NK-92 (cell line): ENCODE measurements around the gene AMPD3.
A peak's percentile ranks its signal among the peaks of the same experiment; 100 is the strongest.

Experiments
- DNase-seq: peaks from one replicate; lab custom pipeline; 2025; ENCODE audit not compliant: unreplicated experiment; lab: John Stamatoyannopoulos, UW

AMPD3 gene

DNA sequence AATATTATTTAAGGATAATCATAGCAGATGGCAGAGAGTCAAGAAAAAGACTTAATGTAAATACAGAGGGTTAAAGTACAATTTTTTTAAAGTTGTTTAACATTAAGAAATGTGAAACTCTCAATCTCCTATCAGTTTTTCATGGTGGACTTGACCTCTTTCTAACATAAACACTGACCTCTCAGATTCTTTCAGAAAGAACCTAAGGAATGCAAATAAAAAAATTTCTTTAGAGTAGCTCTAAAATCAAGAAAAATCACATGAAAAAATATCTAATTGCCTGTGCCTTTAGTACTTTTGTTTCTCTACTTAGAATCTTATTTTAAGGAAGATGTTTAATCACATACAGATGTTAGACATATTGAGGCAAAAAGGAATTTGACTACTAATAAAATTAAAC is 73.1 kb downstream of the AMPD3 start:
- DNase-seq, result no peak

DNA sequence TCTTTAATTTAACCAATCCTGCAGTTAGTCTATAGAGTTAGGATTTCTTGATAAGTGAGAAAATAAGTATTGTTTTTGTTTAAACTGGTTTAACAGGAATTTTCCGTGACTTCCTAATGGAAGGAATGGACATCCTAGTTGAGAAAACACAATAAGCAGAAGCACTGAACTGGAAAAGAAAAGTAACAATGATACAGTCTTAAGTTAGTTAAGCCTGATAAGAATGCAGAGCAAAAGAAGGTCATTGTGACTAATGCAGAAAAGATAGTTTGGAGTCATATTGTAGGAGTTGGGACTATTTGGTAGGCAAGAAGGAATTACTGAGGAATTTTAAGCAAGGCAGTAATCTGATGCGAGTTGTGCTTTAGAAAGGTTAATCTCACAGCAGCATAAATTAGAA is 74.2 kb downstream of the AMPD3 start:
- no peak for DNase-seq

DNA sequence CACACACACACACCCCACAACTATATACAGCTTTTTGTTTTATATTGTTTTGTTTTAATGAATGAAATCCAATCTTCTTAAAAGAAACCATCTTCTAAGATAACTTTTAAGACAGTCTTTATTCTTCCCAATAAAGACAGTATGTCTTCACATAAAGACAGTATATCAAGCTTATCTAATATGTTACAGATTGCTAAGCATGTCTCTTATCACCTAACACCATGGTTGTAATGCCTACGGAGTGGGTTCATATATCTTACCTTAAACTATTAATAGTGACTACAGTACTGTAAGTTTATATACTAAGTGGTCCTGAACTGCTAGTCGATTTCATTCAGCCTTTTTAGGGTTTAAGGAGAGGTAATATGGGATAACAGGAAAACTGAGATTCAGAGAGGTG is 77.5 kb downstream of the AMPD3 start:
- no peak for DNase-seq

DNA sequence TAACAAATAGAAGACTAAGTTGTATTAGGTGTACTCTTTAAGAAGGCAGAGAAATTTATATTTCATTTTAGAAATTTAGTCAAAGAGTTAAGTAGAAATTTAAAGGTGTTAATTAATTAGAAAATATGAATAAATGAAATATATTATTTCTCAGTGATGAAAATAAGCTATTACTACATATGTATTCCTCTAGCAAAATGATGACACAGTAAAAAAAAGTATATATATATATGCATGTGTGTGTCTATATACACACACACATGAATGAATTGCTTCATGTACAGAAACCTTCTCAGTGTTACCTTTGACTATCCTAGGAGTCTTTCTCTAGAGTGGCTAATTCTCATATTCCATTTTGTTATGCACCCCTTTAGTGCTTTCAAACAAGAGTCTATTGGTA is 78.3 kb downstream of the AMPD3 start:
- DNase-seq, result no peak

DNA sequence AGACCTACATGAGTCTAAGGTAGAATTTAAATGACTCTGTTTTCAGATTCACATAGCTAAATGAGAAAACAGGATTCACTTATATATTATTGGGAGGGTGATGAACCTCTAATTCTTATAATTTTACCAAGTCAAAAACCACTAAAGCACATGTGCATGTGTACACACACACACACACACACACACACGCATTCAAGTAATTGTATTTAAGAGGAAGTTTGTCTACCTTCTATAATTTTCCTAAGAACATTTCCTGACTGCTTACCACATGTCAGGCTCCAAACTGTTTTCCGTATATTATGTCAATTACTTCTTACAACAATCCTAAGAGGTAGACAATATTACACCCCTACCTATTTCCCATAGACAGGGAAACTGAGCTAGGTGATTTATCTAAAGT is 79.3 kb downstream of the AMPD3 start:
- DNase-seq, result no peak

DNA sequence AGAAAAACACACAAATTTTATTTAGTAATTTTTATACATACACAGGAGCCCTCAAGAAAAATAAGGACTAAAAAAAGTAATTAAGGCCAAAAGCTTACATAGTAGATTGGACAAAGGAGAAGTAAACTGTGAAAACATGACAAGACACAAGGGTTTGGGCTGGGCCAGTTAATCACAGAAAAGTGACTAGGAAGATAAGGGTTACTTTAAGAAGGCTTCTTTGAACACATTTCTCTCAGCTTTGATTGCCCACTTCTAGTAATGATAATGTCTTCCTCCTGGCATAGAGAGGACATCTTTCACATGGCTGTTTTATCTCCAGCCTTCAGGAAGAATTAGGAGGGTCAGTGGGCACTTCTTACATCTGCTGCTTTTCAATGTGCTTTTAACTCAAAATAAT is 82.5 kb downstream of the AMPD3 start:
- DNase-seq, result no peak

DNA sequence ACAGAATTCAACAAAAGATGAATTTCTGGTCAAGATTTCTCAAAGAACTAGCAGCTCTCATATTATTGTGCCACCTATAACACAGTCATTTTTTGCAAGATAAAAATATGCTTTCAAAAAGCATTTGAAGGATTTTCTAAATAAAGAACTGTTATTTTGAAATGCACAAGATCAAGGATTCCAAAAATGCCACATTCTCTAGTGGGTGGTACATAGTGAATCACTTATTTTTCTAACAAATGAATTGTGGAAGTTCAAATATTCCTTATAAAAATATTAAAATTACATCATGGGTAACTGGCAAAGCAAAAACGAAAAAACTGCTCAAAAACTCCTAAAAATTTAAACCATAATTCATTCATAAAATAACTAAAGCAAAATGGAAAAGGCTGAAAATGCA is 83.9 kb downstream of the AMPD3 start:
- no peak for DNase-seq

DNA sequence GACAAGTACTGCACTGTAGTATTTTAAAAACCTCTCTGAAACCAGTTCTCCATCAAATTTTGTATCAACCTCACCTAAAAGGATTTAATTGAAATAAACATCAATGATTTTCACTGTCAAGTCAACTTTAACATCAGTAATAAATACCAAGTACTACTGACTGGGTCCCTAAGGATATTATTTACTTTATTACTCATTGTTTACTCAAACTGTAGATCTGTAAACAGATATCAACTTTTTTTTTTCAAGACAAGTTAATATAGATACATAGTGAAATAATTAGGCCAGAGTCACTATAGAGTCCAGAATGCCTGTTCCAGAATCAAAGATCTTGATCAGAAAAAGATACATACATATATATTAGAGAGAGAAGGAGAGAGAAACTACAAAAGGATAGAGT is 84.3 kb downstream of the AMPD3 start:
- DNase-seq, result no peak

DNA sequence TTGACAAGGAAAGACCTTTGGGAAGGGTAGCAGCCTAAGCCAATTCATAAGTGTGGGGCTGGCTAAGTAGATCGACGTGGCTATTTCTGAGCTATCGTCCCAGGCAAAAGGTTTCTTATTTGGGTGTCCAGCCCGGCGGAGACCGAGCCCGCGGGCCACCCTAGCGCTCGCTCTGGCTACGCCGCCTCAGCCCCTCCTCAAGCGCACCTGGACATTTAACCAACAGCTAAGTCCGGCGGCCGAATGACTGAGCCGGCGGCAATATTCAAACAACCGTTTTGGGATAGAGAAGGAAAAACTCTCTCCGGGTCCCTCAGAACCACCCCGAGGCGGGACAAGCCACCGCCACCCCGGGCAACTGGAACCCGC is 85.5 kb downstream of the AMPD3 start:
- no peak for DNase-seq

DNA sequence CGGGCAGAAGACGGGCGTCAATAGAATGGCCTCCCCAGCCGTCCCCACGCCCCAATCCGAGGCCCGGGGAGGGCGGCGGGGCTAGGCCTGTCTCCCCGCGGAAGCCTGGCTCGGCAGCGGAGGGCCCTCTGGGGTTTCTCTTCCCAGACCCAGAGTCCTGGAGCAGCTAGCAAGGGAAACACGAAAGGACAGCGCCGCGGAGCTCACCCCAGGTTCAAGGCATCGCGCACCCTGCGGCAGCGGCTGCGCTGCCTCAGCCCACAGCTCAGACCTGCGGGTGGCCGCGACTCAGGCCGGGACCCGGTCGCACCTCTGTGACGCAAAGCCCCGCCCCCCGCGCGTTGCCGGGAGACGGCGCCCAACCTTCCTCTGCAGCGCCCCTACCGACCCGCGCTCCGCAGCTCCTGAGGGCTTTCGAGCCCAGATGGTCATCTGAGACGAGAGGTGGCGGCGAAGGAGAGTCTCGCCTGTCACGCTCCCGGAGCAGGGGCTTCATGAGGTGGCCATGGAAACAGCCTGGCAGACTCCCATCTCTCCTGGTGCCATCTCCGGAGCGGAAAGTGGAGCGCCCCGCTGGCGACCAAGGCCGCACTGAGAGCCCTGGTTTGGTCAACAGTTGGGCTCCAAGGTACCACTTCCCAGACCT is 86.0 kb downstream of the AMPD3 start, which contains the start of gene RNF141:
TSS of gene RNF141 (minus strand) at position 273 of the 646 bp plus-strand sequence. CDS start 7,029 bp downstream, outside the sequence.
- peak; percentile 70 for DNase-seq

DNA sequence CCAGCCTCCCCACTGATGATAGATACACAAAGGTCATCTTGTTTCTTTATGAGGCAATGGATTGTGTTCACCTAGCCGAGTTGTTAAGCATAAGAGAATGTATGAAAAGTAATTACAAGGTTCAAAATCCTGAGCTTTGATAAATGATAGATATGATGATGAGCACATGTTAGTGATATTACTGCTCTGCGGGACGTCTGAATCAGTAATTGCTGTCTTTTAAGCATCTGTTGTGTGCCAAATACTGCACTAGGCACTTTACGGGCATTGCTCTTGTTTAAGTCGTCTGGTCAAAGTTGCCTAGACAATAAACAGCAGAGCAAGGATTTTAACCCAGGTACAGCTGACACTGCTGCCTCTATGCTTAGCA is 86.5 kb downstream of the AMPD3 start:
- DNase-seq, result no peak

DNA sequence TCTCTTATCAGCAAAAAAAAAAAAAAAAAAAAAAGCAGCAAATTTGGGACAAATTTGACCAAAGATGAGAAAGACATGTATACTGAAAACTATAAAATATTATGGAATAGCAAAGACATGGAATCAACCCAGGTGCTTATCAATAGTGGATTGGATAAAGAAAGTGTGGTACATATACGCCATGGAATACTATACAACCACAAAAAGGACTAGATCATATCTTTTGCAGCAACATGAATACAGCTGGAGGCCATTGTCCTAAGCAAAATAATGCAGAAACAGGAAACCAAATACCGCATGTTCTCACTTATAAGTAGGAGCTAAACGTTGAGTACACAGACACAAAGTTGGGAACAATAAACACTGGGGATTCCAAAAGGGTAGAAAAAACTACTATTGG is 87.7 kb downstream of the AMPD3 start:
- no peak for DNase-seq

DNA sequence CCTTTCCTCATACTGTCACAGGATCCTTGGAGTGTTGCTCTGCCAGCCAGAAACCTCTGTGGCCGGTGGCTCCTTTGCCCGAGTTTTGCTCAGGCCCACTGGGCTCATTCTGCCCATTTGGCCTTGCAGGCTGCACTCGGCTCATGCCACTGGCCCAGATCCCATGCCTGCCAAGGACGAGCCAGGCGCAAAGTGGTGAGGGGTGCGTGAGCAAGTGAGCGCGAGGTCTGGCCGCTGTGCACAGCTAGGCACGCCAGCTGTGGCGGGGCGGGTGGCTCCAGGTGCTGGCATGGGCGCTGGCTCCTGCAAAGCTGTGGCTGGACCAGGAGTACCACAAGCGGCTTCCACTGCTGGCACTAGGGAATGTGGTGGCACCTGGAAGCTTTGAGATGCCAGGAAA is 88.7 kb downstream of the AMPD3 start:
- DNase-seq, result no peak

DNA sequence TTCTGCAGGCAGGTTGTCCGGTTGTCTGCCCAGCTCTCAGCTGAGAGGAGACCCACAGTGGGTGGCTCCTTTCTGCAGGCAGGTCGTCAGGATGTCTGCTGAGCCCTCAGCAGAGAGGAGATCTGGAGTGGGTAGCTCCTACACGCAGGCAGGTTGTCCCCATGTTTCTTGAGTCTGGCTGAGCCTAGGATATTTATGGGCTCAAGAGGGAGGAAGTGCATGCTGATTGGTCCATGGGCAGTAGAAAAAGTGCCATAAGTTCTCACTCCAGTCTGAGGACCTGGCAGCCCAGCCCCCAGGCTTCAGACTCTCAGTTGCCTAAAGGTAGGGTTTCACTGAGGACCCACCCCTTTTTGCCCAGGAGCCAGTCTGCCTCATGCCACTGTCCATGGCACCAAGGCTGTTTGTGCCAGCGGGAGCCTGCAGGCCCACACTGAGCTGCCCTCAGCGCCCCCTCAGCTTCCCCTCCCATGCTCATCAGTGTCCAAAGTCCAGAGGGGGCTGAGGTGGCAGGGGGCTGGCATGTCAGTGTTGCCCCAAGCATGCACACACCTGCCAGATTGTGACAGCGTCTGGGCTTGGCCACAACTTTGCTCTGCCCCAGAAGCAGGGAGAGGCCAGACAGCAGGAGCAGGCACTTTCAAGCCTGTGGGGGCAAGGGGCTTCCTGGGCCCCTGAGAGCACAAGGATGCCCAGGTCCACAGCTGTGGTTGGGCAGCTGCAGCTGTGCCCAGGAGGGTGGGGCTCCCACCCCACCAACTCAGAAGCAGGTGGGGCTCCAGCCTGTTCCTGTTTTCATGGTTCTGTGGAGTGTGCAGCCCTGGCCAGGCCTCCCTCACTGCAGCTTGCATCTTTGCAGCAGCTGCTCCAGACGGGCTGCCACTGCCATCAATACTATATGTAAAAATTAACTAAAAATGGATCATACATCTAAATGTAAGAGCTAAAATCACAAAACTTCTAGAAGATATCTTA is 89.7 kb downstream of the AMPD3 start:
- DNase-seq, result no peak

DNA sequence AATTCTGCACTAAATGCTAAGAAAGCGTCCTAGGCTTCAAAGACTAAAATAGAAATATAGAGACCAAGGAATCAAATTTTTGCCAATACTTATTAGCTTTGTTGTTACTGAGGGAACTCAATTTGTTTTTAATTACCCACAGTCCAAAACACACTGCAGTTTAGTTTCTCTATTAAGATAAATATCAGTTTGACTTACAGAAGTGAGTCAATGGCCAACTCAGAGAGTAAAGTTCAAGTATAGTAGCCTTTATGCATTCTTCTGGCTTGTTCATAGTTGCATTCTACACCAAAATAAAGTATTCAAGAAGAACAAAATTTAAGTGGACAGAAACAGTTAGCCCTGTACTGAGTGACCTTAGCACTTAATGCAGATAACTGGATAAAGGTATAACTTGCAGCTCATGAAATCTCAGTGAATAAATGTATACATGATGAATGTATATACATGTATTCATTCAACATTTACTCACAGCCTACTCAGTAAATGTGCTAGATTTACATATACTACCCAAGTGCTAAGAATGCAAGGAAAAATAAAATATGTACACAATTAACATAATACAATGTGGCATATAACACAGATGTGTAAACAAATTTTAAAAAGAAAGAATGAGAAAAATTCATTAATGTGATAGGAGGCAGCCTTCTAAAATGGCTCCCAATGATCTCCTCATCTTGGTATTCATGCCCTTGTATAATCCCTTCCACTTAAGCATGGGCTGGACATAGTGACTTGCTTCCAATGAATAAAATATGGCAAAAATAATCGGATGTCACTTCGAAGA is 95.6 kb downstream of the AMPD3 start:
- no peak for DNase-seq

DNA sequence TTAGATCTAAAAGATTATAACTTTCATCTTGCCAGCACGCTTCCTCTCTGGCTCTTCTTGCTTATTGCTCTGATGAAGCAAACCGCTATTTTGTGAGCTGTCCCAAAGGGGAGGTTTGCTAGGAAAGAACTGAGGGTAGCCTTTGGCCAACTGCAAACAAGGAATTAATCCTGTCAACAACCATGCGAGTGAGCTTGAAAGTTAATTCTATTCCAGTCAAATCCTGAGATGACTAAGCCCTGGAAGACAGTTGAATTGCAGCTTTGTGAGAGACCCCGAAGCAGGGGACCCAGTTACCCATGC is 96.2 kb downstream of the AMPD3 start:
- no peak for DNase-seq

DNA sequence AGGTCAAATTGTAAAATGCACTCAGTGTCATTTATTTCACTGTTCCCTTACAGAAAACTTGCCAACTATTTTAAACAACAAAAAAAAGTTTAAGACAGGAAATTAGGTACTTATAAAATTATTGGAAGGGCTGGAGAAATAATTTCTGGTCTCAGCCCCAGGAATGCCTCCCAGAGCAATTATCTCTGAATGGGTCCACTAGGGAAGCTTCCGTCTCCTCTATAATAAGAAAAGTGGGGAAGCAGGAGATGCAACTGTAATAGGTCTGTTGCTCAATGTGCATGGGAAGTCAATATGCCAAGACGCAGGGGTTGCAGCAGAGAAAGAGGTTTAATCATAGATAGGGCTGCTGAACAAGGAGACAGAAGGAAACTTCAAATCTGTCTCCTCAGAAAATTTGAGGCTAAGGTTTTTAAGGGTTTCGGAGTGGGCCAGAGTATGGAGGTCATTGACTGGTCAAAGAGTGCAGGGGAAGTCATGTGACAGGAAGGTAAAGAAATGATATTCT is 96.8 kb downstream of the AMPD3 start:
- DNase-seq, result no peak

DNA sequence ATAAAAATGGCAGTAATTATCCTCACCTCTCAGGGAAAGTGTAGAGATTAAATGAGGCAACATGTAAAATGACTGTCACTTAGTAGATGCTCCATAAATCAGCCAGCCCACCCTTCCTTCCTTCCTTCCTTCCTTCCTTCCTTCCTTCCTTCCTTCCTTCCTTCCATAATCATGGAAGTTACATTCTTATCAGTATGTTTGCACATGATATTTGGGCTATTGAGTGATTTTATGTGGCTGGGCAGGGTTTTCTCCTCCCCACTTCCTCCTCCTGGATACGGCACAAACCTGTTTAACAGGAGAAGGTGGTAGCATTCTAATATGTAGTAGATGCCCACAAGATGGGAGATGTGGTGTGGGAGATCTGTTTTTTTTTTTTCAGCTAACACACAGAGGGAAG is 101.5 kb downstream of the AMPD3 start:
- DNase-seq, result no peak
